B cell (primary cell): ENCODE measurements around the gene DDX10. TPM values are rescaled to one million over a fixed set of nuclear protein-coding genes. Genes with fewer than 3 reads are reported as not detected.

Source experiments
- ATAC-seq: fragments of 200-7000 bp; cut with Tn5 transposase; one replicate; pipeline ENCODE4 v1.10.0; 2021; ENCODE audit warnings: low read depth, mild to moderate bottlenecking, moderate number of reproducible peaks, moderate library complexity
- CTCF ChIA-PET: fragments of 350-600 bp; sonication (Branson Sonifier 250); formaldehyde crosslinking; loops from one replicate; lab custom pipeline; 2021; ENCODE audit warnings: antibody characterized with exemption, inconsistent platforms; lab: Charles Lee
- POLR2A ChIA-PET: fragments of 350-600 bp; sonication (Branson Sonifier 250); formaldehyde crosslinking; loops from one replicate; lab custom pipeline; 2021; ENCODE audit warnings: antibody characterized with exemption; lab: Charles Lee
- DNase-seq: peaks from one replicate; pipeline ENCODE4 v3.0.0; 2013
- H2AFZ ChIP-seq: 2 replicates; pipeline ENCODE4 v1.6.1; 2012; ENCODE audit warnings: mild to moderate bottlenecking, low read depth, low read length; ENCODE audit not compliant: insufficient read depth, poor library complexity, severe bottlenecking
- H3K27ac ChIP-seq, 2 donors: 1 replicate in 1 of 2; 2 replicates in 1 of 2; pipeline ENCODE4 v1.5.1; 2012 to 2013; ENCODE audit warnings: low read length in 2 of 2, mild to moderate bottlenecking in 2 of 2, moderate library complexity in 1 of 2
- H3K27me3 ChIP-seq, 4 experiments: fragments of 200-600 bp in 1 of 4; sonication (generic) in 1 of 4; replicated peaks in 1 of 4; 1 replicate in 2 of 4; 2 replicates in 2 of 4; pipeline versions ENCODE4 v1.6.1 to v1.7.0; 2013 to 2016; ENCODE audit warnings: low read length in 3 of 4, mild to moderate bottlenecking in 2 of 4, mixed read lengths in 1 of 4, moderate library complexity in 1 of 4; ENCODE audit not compliant: insufficient read depth in 4 of 4, control insufficient read depth in 3 of 4; ENCODE audit errors: control extremely low read depth in 1 of 4
- H3K36me3 ChIP-seq, 2 experiments: replicated peaks in 1 of 2; 1 replicate in 1 of 2; 2 replicates in 1 of 2; pipeline versions ENCODE4 v1.6.1 to v1.7.1; 2013; ENCODE audit warnings: low read length in 1 of 2; ENCODE audit not compliant: insufficient read depth in 2 of 2, control insufficient read depth in 1 of 2; ENCODE audit errors: control extremely low read depth in 1 of 2, extremely low read depth in 1 of 2
- H3K4me1 ChIP-seq, 2 donors: fragments of 200-600 bp in 1 of 2; sonication (generic) in 1 of 2; 1 replicate in 1 of 2; 2 replicates in 1 of 2; pipeline versions ENCODE4 v1.5.1 to v1.6.1; 2013 to 2017; ENCODE audit warnings: low read length in 2 of 2; ENCODE audit not compliant: control insufficient read depth in 2 of 2, insufficient read depth in 2 of 2
- H3K4me2 ChIP-seq: replicated peaks from 2 replicates; pipeline ENCODE3; 2012; ENCODE audit warnings: mild to moderate bottlenecking, low read depth, low read length; ENCODE audit not compliant: poor library complexity, severe bottlenecking
- H3K4me3 ChIP-seq, 5 experiments: fragments of 200-600 bp in 1 of 5; sonication (generic) in 1 of 5; 1 replicate in 3 of 5; 2 replicates in 2 of 5; pipeline versions ENCODE4 v1.5.1 to v1.7.0; 2011 to 2016; ENCODE audit warnings: low read length in 4 of 5, mild to moderate bottlenecking in 4 of 5, low read depth in 2 of 5, control low read depth in 1 of 5, moderate library complexity in 1 of 5; ENCODE audit not compliant: insufficient read depth in 1 of 5; ENCODE audit errors: control extremely low read depth in 1 of 5, extremely low read depth in 1 of 5
- H3K79me2 ChIP-seq: fragments of 200-600 bp; sonication (generic); one replicate; pipeline ENCODE4 v1.6.0; 2016; ENCODE audit warnings: low read length; ENCODE audit not compliant: control insufficient read depth, insufficient read depth
- H3K9ac ChIP-seq: fragments of 200-600 bp; sonication (generic); 2 replicates; pipeline ENCODE4 v1.6.1; 2017; ENCODE audit warnings: mild to moderate bottlenecking, low read length, moderate library complexity
- H3K9me3 ChIP-seq, 3 donors: one replicate each; pipeline versions ENCODE4 v1.6.1 to v1.7.1; 2013; ENCODE audit warnings: low read length in 2 of 3; ENCODE audit not compliant: control insufficient read depth in 2 of 3, insufficient read depth in 1 of 3; ENCODE audit errors: control extremely low read depth in 1 of 3
- H4K20me1 ChIP-seq: 2 replicates; pipeline ENCODE4 v1.6.0; 2012; ENCODE audit warnings: mild to moderate bottlenecking, low read length; ENCODE audit not compliant: insufficient read depth, control insufficient read depth, poor library complexity, severe bottlenecking
- H3K27ac Mint-ChIP-seq: one replicate; pipeline ENCODE4 v1.8.0; 2021; ENCODE audit warnings: mixed read lengths
- H3K27me3 Mint-ChIP-seq: one replicate; pipeline ENCODE4 v1.8.0; 2021; ENCODE audit warnings: mixed read lengths
- H3K4me1 Mint-ChIP-seq: one replicate; pipeline ENCODE4 v1.8.0; 2021; ENCODE audit warnings: mixed read lengths
- H3K4me3 Mint-ChIP-seq: one replicate; pipeline ENCODE4 v1.8.0; 2021; ENCODE audit warnings: mixed read lengths
- H3K9me3 Mint-ChIP-seq: one replicate; pipeline ENCODE4 v1.8.0; 2022; ENCODE audit warnings: mixed read lengths; ENCODE audit not compliant: insufficient read depth
- CTCF ChIP-seq: fragments of 200-600 bp; IDR thresholded peaks from one replicate; pipeline ENCODE4 v1.8.0; 2022; ENCODE audit warnings: antibody characterized with exemption, mild to moderate bottlenecking
- EZH2 ChIP-seq: IDR thresholded peaks from 2 replicates; pipeline ENCODE4 v1.6.1; 2012; ENCODE audit warnings: borderline replicate concordance, low read depth, mild to moderate bottlenecking, moderate library complexity, low read length; ENCODE audit not compliant: insufficient read depth, poor library complexity, severe bottlenecking
- WGBS: methylation state at CpG from one replicate; pipeline ENCODE4 v1.1.5; 2013; ENCODE audit warnings: missing lambda C conversion rate; ENCODE audit not compliant: insufficient coverage; 5-methylcytosine and 5-hydroxymethylcytosine counted together
- intact Hi-C: fragments of 100-400 bp; cut with micrococcal nuclease; formaldehyde crosslinking; loops from one replicate; pipeline ENCODE4 v1.10.0; 2022
- polyA plus RNA-seq: library from polyadenylated mRNA; depleted of rRNA; stranded (reverse); fragments of >200 nt; gene quantifications from 2 replicates; pipeline ENCODE4 v1.2.3, GENCODE V29; 2012
- total RNA-seq, 2 donors: library from RNA; stranded (reverse); fragments of 120-200 nt in 1 of 2; gene quantifications; 1 replicate in 1 of 2; 2 replicates in 1 of 2; pipeline versions ENCODE4 v1.2.3 to v1.2.4, GENCODE V29; 2013 to 2022

Gene DDX10
- total and polyA plus RNA-seq, 2 donors (not counting 1 experiment from before 2014, with no cell fraction given) = 15.6 to 30.6 TPM

GRCh38 chr11:108713076-108713790 lies 48.4 kb downstream of the DDX10 start:
- H2AFZ ChIP-seq = no peak overlapping the region
- peaks cover 0 to 35% of the 10 kb centered on the region in 2 experiments for H3K36me3 ChIP-seq
- no peaks in the 10 kb centered on the region for H4K20me1 ChIP-seq
- no peak overlapping the region for H3K27ac ChIP-seq
- intact Hi-C loops = no loop called here
- TF ChIP-seq CTCF (no peak), EZH2 (no peak)
- POLR2A ChIA-PET = no interaction called here
- no peak overlapping the region for H3K4me2 ChIP-seq
- Mint-ChIP-seq H3K9me3 (peaks cover 4% of the 10 kb centered on the region), H3K27ac (no peak overlapping the region), H3K4me3 (no peak overlapping the region), H3K27me3 (no peaks in the 10 kb centered on the region), H3K4me1 (peaks cover 12% of the 10 kb centered on the region)
- peaks cover 4 to 11% (median 7%) of the 10 kb centered on the region in 3 donors for H3K9me3 ChIP-seq
- WGBS = 50% methylated on average over 1 of the region's 4 CpGs
- DNase-seq = no peak
- no peaks in the 10 kb centered on the region for H3K27me3 ChIP-seq
- H3K9ac ChIP-seq = no peak overlapping the region
- CTCF ChIA-PET = no interaction called here
- H3K79me2 ChIP-seq = no peaks in the 10 kb centered on the region
- no peaks in the 10 kb centered on the region for H3K4me1 ChIP-seq
- H3K4me3 ChIP-seq = no peak overlapping the region
- no peak for ATAC-seq

GRCh38 chr11:108715239-108715638 lies 50.4 kb downstream of the DDX10 start:
- Mint-ChIP-seq H3K27me3 (no peaks in the 10 kb centered on the region), H3K4me3 (no peak overlapping the region), H3K4me1 (peaks cover 12% of the 10 kb centered on the region), H3K9me3 (no peaks in the 10 kb centered on the region), H3K27ac (no peak overlapping the region)
- H3K27ac ChIP-seq = no peak overlapping the region
- peaks cover under 1 to 21% of the 10 kb centered on the region in 2 experiments for H3K36me3 ChIP-seq
- intact Hi-C loops = no loop called here
- ATAC-seq (no peak), DNase-seq (no peak)
- ChIA-PET CTCF (interaction anchor here (0.7 to 1.9 kb wide), 2 partner anchors 9 to 944 kb away, joined by 3 to 6 read pairs; no protein-coding TSS in a partner anchor), POLR2A (no interaction called here)
- H3K4me3 ChIP-seq = no peak overlapping the region
- H3K27me3 ChIP-seq = no peaks in the 10 kb centered on the region
- no peaks in the 10 kb centered on the region for H3K79me2 ChIP-seq
- H3K4me1 ChIP-seq = no peaks in the 10 kb centered on the region
- no peak overlapping the region for H3K4me2 ChIP-seq
- peaks cover 0 to 7% (median 0%) of the 10 kb centered on the region in 3 donors for H3K9me3 ChIP-seq
- no peak overlapping the region for H2AFZ ChIP-seq
- no peak for TF ChIP-seq CTCF
- no peak for TF ChIP-seq EZH2
- H4K20me1 ChIP-seq = no peaks in the 10 kb centered on the region
- H3K9ac ChIP-seq = no peak overlapping the region
- WGBS = 100% methylated on average over 1 of the region's 2 CpGs
